ENCODE measurements around the gene CALML3.

CALML3 gene

DNA sequence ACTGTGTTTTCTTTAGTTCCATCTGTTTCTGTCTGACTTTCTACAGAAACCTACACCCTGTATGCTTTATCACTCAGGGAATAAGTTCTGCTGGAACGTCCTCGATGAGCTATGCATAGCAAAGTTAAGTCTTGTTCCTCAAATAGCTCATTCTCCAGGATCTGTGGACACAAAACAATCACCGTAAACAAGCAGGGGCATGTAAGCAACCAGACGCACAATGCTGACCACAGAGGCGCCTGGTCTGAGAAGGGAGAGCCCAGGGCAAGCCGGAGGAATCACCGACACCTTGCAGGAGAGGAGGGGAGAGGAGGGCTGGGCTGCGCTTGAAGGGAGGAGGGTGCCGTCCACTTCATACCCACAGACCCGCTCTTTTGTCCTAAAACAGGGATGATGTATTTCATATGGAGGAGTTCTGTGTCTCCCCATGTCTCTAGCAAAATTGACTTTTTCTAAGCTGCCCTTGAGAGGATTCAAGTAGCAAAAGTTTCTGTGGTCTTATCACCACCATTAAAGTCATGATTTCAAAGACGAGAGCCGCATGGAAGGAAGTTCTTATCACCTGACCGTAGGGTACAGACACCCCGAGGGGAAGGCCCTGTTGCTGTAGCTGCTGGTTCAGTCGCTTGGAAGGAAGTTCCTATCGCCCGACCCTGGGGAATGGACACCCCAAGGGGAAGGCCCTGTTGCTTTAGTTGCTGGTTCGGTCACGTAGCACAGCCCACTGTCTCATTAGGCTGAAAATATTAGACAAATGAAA is 14.3 kb downstream of the CALML3 start:
- no peak for DNase-seq (ENCODE audit: low read depth in 2 of 2)

DNA sequence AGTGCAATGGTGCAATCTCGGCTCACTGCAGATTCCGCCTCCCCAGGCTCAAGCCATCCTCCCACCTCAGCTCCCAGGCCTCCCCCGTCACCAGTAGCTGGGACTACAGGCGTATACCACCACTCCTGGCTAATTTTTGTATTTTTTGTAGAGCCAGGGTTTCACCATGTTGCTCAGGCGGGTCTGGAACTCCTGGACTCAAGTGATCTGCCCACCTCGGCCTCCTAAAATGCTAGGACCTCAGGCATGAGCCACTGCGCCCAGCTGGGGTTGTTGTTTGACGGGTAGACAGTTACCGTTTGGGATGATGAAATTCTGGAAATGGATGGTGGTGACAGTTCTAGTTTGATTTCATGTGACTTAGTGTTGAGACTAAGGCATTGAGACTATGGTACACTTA is 15.3 kb downstream of the CALML3 start:
- DNase-seq (ENCODE audit: low read depth in 2 of 2): no peak

DNA sequence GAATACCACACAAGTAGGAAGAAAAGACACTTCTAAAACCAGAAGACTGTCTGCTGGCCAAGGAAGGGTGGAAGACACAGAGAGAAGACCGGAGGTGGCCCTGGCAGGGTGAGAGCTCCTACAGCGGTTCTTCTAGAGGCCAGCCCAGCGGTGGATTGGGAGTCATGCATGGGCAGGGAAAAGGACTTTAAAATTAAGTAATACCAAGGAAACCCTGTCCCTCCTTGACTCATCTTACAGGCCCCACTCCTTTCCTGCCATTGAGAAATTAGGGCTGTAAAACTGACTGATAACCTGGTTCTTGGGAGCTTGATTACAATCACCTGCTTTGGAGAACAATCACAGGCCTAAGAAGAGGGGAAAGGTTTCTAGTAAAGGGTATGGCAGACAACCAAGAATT is 16.1 kb downstream of the CALML3 start:
- DNase-seq (ENCODE audit: low read depth in 2 of 2): no peak

DNA sequence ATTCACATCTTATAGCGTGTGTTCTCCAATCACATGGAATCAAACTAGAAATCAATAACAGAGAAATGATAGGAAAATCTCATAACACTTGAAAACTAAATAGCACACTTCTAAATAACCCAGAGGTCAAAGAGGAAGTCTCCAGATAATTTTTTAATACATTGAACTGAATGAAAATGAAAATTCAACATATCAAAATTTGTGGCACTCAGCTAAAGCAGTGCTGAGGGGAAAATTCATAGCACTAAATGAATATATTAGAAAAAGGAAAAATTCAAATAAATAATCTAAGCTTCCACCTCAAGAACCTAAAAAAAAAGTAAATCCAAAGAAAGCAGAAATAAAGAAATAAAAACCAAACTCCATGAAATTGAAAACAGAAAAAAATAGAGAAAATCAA is 17.3 kb downstream of the CALML3 start:
- no peak for DNase-seq (ENCODE audit: low read depth in 2 of 2)

DNA sequence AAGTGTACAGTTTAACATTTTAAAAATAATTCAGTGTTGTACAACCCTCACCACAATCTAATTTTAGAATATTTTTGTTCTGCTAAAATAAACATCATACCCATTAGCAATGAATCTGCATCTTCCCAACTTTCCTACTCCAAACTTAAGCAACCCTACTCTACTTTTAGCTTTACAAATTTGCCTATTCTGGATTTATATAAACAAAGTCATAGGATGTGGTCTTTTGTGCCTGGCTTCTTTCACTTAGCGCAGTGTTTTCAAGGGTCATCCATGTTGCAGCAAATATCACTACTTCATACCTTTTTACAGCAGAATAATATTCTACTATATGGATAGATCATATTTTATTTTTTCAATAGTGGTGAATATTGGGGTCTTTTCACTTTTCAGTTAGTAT is 18.9 kb downstream of the CALML3 start:
- no peak for DNase-seq (ENCODE audit: low read depth in 2 of 2)

DNA sequence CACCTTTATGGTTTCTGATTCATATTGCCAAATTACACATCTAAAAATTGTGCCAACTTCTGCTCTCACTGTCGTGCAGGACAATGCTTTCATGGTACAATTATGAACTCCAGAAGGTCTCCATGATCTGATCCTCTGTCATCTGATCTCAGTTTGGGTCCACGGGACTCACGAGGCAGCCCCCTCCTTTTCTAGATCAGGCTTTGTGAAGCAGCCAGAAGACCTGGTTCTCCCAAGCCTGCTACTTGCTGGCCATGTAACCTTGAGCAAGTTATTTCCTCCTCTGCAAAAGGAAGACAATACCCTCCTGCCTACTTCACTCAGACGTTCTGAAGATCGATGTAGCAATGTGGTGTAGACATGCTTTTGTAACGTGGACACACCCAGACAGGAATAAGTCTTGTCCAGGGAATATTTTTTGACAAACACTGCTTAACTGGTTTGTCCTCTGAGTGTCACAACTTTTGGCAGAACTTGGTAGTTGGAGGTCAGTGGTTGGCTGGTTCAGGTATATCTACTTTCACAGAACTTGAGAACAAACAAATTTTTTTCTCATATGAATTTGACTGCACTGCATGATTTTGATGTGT is 19.6 kb downstream of the CALML3 start:
- DNase-seq (ENCODE audit: low read depth in 2 of 2): no peak

DNA sequence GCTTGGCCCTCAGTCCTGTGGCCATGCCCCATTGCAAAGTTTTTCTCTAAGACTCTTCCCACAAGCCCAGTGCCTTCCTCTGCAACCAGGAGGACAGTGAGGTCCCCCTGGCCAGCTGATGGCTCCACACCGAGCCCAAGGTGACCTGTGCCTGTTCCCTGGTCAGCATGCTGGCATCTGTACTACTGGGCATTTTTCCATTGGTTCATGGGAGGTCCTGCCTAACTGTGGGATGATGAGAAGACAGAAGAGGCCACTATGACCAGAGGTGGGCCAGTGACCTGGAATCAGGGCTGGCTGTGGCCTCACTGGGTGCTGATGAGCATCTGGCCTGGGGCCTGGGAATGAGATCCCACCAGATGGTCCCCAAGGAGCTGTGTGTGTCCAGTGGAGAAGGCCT is 20.2 kb downstream of the CALML3 start:
- no peak for DNase-seq (ENCODE audit: low read depth in 2 of 2)

DNA sequence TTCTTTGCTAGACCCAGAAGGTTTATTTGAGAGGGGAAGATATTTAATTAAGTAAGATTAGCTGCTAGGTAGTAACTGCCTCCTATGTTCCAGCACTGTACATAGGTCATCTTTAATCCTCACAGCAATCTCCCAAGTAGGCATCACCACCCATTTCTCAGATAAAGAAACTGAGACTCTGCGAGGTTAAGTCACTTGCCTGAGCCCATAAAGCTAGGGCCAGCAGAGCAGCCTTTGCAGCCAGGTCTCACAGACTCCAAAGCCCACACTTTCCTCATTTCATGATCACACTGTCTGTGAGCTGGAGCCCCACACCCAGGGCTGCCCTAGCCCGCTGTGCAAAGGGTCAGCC is 20.6 kb downstream of the CALML3 start:
- no peak for DNase-seq (ENCODE audit: low read depth in 2 of 2)

DNA sequence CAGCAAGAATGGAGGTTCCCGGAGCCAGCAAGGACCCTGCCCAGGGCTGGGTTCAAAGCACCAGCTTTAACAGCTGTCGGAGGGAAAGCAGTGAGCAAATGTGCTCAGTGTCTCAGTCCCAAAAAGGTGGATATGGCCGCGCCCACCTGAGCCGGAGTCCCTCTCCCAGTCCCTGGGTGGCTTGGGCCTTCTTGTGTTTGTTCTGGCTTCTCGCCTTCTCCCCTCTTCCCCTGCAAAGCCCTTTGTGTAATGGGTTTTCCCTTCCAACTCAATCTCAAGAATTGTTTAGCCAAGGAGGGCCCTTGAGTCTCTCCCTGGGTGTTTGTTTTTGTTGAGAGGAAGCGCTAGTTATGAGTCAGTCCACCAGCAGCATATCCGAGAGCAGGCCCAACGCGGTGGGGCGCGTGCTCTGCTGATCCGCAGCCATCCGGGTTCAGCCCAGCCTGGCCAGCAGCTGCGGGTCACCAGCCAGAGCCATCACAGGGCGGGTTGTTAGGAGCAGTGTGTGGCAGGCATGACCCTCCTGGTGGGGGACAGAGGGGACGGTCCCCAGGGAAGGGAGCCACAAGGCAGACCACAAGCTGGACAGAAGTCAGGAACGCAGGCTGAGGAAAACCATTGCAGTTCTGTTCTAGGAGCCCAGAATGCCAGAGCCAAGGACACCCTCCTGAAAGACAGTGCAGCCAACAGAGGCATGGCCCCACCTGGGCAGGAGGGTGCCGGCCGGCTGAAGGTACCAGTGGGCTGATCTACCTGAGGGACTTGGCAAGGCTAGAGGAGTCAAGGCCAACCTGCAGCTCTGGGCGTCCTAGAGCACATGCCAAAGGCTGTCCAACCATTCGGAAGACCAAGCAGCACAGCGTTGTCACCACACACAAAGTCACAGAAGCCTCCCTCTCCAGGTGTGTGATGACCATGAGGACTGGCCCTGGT is 21.3 kb downstream of the CALML3 start:
- DNase-seq (ENCODE audit: low read depth in 2 of 2): no peak

DNA sequence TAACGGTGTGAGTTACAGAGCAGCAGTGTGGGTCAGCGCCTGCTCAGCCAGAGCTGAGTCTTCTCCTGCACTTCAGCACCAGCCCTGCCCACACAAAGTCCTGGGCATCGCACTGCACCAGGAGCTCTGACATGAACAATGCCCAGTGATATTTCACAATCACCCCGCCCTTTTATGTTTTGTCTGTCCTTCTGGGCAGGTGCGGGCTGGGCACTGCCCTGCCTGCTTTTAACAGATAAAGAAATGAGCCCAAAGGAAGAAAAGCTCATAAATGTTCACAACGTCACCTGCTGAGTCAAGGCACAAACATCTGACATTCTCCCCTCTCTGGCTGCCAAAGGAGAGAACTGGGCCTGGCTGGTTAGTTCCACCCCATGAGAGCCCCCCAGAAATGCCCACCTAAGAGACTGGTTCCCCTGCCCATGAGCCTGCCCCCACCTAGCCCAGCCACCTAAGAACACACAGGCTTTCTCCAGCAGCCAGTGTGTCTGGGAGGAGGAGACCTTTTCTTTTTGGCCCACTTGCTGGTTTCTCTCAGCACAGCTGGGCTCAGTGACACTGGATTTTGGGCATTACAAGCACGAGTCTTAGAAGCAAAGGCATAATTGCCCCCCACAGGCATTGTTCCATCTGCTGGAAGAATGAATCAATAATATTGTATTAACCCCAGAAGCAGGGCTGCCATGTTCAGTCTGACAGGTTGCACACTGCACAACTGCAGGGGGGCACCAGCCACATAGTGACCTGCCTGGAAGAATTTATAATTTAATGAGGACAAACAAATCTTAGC is 22.3 kb downstream of the CALML3 start:
- DNase-seq (ENCODE audit: low read depth in 2 of 2): no peak

DNA sequence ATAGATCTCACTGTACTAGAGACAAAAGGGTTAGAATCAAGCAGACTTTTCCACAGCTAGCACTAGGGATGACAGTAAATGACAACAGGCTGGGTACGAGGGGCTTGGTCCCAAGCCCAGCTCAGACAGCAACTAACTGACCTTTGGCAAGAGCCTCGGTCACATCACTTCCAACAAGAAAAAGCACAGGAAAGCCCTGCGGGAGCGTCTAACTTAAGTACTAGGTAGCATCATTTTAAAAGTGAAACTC is 22.8 kb downstream of the CALML3 start:
- DNase-seq (ENCODE audit: low read depth in 2 of 2): no peak

DNA sequence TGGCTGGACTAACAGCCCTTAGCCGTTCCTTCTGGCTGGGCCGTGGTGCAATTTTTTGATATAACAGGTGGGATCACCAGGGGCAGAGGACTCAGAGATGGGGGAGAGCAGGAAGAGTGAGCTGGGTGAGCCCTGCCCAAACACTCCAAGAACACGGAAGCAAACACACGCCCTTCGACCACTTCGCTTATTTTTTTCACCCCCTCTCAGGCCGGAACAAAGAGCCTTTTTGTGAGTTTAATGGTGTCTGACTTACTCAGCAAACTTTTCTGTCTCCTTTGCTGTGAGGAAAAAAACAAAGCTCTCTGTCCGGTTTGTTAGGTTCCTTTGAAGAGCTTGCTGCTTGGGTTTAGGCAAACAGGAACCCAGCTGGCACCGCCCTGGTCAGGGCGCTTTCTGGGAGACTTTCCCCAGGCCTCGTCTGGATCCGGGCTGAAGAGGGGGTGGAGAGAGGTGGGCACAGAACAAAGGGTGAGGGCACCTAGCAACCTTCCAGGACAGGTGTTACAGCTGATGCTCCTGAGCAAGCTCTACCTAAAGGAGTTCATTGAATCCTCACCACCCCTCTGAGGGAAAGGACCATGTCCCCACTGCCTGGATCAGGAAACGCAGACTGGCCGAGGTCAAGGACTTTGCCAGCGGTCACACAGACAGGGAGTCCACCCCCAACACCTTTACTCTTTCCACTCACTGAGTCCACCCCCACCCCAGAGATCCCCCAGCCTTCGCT is 23.3 kb downstream of the CALML3 start:
- DNase-seq (ENCODE audit: low read depth in 2 of 2): no peak

DNA sequence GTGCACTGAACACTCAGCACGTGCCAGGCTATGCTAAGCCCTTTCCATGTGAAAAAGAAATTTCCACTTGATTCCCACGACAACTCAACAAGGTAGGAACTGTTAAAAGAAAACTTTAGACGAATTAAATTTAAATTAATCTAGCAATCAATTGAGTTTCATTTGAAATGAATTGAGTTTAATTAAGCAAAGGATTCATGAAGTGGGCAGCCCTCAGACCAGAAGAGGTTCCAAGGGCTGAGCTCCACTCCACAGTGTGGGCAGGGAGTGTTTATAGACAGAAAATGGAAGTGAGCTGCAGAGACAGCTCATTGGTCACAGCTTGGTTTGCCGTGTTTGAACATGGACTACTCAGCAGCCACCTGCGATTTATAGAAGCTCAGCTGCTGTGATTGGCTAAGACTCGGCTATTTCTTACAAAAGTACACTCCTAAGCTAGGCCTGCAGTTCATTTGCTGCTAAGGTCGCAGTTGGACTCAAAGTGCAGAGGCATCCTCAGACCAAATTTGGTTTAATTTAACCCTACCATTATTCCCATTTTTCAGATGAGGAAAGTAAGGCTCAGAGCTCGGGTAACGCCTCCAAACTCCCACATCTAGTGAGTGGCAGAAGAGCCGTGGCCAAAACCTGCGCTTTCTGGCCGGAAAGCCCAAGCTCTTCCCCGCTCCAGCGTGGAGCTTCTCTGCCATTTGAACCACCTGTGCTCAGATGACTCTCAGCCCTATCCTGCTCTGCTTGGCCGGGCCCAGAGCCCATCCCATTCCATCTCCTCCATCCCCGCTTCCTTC is 24.9 kb downstream of the CALML3 start:
- DNase-seq (ENCODE audit: low read depth in 2 of 2): no peak

DNA sequence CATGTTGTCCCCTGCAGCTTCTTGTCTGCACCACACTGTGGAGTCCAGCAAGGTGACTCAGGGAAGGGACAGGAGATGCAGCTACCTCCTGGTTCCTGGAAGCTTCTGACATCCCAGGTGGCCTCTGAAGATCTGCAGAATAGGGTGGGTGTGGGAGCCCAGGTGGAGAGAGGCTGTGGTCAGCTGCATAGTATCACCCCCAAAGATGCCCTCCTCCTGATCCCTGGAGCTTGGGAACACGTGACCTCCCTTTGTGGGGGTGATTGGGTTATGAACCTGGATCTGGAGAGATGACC is 25.4 kb downstream of the CALML3 start:
- no peak for DNase-seq (ENCODE audit: low read depth in 2 of 2)

DNA sequence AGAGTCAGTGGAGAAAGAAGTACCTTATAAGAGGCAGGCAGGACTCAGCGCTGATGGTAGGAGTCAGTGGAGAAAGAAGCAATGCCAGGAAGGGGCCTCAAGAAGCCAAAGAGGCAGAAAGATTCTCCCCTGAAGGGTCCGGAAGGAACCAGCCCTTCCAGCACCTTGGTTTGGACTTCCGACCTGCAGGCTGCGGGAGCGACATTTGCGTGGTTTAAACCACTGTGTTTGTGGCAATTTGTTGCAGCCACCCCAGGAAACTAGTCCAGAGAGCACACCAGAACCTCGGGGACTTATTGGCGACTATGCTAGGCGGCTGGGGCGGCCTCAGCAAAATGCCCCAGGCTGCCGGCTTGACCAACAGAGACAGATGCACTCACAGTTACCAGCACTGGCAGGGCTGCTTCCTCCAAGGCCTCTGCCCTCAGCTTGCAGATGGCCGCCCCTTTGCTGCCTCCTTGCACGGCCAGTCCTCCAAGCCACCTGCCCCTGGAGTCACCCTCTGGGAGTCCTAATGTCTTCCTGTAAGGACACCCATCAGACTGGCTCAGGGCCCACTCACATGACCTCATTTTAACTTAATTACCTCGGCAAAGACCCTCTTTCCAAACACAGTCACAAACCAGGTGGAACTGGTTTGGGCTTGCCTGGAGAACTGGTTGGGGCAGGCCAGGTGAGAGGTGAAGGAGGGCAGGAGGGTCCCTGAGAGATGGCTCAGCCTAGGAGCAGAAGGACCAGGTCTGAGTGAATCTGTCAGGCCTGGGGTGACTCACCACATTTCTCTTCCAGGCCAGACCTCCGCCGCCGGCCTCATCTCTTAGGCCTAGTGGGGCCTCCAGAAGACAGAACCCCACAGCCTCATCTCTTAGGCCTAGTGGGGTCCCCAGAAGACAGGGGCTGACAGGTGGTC is 26.1 kb downstream of the CALML3 start:
- no peak for DNase-seq (ENCODE audit: low read depth in 2 of 2)

DNA sequence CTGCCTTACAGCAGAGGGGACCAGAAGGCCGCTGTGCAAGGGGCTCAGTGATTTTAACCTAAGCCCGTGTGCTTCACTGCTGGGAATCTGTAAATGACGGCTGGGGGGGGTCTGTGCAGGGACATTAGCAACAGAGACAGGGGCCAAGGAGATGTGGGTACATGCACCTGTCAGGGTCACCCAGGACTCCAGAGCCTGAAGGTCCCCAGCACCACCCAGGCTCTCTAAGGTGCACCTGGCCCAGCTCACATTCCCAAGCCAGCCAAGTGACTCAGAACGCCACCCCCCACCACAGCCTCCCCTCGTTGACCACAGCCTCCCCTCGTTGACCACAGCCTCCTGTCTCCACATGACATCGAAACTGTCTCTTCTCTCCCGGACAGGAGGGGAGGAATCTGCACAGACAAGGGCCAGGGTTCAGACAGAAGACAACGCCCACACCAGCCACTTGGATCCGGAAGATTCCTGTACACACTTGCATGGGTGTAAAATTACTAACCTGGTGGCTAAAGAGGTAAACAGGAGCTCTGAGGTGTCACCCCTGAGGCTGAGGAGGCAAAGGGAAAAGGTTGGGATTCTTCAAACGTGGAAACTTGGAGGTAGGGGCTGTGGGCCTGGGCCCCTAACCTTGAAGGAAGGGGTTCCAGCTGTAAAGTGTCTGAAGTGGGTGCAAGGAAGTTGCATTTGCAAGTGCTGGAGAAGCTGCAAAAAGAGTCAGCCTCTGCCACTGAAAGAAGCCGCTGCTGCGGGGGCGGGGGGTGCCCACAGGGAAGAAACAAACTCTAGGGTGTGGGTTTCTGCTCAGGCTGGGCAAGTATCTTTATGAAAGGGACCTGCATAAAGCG is 27.0 kb downstream of the CALML3 start:
- DNase-seq (ENCODE audit: low read depth in 2 of 2): peak; percentile 68 to 75

DNA sequence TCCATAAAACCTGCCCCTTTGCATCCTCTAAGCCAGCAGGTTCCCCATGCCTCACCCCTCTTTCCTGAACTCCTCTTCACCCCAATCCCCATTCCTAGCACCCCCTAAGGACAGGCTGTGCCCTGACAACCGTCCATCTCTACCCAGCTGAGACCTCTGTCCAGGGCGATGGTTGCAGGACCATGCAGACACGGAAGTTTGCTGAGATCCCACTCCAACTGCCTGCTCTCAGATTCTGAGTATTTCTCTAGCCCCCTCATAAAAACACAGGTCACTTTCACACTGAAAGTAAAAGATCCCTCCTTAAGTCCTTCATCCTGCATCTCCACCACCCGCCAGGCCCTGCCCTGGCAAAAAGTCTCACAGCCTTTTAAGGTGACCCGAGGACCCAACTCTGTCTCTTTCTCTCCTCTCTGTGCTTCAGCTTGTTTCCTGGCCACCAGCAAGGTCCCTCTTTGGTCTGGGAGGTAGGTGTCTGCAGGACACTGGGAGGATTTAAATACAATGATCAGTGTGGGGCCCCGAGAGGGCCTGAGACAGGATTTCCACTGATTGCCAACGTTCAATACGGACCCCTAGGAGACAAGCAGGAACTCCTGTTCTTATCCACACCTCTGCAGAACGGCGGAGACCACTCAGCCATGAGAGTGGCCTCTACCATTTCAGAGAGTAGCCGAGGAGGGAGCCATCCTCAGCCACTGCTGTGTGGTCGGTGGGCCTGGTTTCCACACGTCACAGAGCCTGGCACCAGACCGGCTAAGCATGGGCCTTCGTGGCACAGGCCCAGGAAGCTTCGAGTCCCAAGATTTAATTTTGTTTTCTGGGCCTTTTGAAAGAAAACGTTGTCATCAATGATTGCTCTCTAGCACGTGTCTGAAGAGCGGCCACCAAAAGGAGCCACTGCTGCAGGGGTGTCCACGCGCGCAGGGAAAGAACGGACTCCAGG is 27.9 kb downstream of the CALML3 start:
- DNase-seq (ENCODE audit: low read depth in 2 of 2): no peak
